ENCODE results near the gene KRT39.

DNA sequence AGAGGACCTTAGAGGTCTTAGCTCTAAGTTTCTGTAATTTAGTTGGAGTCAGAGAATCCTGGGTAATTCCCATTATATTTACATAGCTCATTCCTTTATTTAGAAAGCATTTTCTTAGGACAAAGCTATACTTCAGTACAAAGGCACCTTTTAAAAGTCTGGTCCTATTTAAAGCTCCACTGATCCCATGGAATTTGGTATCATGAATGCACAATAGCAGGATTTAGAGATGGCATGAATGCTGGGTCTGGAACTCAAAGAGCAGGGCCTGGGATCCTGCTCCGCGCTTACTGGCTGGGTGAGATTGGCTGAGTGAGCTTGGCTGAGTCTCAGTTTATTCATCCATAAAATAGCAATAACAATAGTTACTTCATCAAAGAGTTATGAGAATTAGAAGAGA lies 34.1 kb downstream of the KRT39 start:
- TF ChIP-seq, protein P1, sequence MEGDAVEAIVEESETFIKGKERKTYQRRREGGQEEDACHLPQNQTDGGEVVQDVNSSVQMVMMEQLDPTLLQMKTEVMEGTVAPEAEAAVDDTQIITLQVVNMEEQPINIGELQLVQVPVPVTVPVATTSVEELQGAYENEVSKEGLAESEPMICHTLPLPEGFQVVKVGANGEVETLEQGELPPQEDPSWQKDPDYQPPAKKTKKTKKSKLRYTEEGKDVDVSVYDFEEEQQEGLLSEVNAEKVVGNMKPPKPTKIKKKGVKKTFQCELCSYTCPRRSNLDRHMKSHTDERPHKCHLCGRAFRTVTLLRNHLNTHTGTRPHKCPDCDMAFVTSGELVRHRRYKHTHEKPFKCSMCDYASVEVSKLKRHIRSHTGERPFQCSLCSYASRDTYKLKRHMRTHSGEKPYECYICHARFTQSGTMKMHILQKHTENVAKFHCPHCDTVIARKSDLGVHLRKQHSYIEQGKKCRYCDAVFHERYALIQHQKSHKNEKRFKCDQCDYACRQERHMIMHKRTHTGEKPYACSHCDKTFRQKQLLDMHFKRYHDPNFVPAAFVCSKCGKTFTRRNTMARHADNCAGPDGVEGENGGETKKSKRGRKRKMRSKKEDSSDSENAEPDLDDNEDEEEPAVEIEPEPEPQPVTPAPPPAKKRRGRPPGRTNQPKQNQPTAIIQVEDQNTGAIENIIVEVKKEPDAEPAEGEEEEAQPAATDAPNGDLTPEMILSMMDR (IDR thresholded peaks at IDR 0.05) = no peak
- TF ChIP-seq ZFX (IDR thresholded peaks at IDR 0.05; ENCODE audit: borderline replicate concordance) = no peak

All from 22Rv1 (cell line).